ENCODE measurements around the gene ZNF169.

Gene ZNF169

DNA sequence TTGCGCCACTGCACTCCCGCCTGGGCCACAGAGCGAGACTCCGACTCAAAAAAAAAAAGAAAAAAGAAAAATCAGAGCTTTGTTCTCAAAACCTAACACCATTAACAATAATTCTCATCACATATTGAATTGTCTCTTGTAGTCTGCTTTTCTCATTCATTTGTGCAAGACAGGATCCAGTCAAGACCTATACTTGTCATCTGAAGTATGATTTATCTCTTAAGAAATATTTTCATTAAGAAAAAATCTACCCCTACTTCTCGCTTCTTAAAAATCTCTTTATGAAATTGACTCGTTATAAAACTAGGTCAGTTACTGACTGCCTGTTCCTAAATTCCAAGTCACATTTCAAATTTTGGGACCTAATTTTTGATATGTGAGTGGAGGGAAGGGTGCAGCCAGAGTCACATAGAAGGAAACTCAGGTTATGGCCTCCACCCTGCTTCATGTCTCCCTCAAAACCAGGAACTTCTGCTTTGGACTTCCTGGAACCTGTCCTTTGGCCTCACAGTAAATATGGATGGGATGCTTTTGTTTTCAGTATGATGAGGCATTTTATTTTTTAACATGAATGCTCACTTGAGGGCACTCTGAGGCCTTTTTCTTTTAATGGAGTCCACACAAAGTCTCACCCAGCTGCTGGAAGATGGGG lies 18.9 kb downstream of the ZNF169 start:
- Histone ChIP-seq H3K9me3 (ENCODE audit: insufficient read depth, low read length) (peaks cover 10% of the 10 kb centered on the region; the same call in 1 of the 2 replicates), H3K27me3 (ENCODE audit: low read depth, low read length) (no peaks in the 10 kb centered on the region), H2AFZ (ENCODE audit: low read depth, low read length) (no peak overlapping the region), H3K79me2 (ENCODE audit: low read length) (peaks cover 19% of the 10 kb centered on the region), H3K4me3 (ENCODE audit: low read length) (no peak overlapping the region), H3K4me1 (ENCODE audit: low read length) (no peaks in the 10 kb centered on the region), H3K9ac (ENCODE audit: low read length) (no peak overlapping the region), H3K36me3 (replicated peaks; ENCODE audit: low read depth, low read length) (peaks cover 43% of the 10 kb centered on the region), H4K20me1 (ENCODE audit: insufficient read depth, low read length) (no peaks in the 10 kb centered on the region), H3K4me2 (ENCODE audit: low read length) (no peak overlapping the region), H3K27ac (ENCODE audit: low read length) (no peak overlapping the region)
- TF ChIP-seq, protein P1, sequence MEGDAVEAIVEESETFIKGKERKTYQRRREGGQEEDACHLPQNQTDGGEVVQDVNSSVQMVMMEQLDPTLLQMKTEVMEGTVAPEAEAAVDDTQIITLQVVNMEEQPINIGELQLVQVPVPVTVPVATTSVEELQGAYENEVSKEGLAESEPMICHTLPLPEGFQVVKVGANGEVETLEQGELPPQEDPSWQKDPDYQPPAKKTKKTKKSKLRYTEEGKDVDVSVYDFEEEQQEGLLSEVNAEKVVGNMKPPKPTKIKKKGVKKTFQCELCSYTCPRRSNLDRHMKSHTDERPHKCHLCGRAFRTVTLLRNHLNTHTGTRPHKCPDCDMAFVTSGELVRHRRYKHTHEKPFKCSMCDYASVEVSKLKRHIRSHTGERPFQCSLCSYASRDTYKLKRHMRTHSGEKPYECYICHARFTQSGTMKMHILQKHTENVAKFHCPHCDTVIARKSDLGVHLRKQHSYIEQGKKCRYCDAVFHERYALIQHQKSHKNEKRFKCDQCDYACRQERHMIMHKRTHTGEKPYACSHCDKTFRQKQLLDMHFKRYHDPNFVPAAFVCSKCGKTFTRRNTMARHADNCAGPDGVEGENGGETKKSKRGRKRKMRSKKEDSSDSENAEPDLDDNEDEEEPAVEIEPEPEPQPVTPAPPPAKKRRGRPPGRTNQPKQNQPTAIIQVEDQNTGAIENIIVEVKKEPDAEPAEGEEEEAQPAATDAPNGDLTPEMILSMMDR (IDR thresholded peaks at IDR 0.05; ENCODE audit: low read depth, low read length) = no peak
- TF ChIP-seq EZH2phosphoT487 (IDR thresholded peaks at IDR 0.05; ENCODE audit: low read depth) = no peak

DNA sequence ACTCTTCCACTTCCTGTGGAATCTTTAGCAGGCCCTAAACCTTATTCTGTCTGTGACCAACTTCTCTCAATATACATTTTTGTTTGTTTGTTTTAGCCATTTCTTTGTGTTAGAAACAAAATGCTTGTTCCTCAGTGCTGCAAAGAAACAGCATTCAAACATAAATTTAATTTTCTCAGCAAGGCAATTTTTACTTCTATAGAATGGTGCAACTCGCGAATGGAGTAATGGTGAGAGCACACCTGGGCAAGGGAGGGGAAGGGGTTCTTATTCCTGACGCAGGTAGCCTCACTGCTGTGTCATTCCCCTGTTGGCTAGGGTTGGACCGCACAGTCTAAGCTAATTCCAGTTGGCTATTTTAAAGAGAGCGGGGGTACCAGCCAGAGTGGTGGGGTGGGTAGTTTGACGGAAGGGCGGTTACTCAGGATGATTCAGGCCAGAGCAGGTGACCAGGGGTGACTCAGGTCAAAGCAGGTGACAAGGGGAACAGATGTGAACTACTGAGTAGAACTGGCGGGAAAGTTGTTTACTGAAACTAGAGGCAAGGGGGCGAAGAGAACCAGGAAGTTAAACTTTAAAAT lies 21.4 kb downstream of the ZNF169 start:
- H3K9me3 ChIP-seq (ENCODE audit: insufficient read depth, low read length) = peaks cover 10% of the 10 kb centered on the region; the same call in 1 of the 2 replicates

DNA sequence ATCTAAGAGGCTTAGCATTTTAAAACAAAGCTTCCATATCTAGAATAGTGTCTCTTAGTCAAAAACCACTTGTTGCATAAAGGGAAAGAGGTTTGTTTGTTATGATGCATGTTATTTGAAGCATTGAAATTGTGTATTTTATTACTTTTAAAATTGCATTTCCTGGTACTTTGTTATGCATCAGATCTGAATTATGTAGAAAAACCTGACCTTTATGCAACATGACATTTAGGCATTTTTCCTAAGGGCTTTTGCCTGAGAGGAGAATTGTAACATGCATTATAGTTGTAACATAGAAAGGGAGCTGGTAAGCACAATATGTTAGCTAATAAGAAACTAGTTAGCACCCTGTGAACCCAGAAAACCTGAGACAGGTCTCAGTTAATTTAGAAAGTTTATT lies 22.0 kb downstream of the ZNF169 start:
- no peak overlapping the region for H3K27ac ChIP-seq (ENCODE audit: low read length)
- no peak overlapping the region for H2AFZ ChIP-seq (ENCODE audit: low read depth, low read length)
- peaks cover 10% of the 10 kb centered on the region; the same call in 1 of the 2 replicates for H3K9me3 ChIP-seq (ENCODE audit: insufficient read depth, low read length)
- H3K4me2 ChIP-seq (ENCODE audit: low read length) = no peak overlapping the region
- H3K4me1 ChIP-seq (ENCODE audit: low read length) = no peaks in the 10 kb centered on the region
- H3K4me3 ChIP-seq (ENCODE audit: low read length) = no peak overlapping the region
- no peaks in the 10 kb centered on the region for H4K20me1 ChIP-seq (ENCODE audit: insufficient read depth, low read length)
- H3K79me2 ChIP-seq (ENCODE audit: low read length) = 0 out of 2 replicates have a peak, but pooled peaks cover 3% of the 10 kb centered on the region
- H3K36me3 ChIP-seq (replicated peaks; ENCODE audit: low read depth, low read length) = peaks cover 39% of the 10 kb centered on the region
- H3K27me3 ChIP-seq (ENCODE audit: low read depth, low read length) = no peaks in the 10 kb centered on the region
- no peak overlapping the region for H3K9ac ChIP-seq (ENCODE audit: low read length)
- TF ChIP-seq EZH2phosphoT487 (IDR thresholded peaks at IDR 0.05; ENCODE audit: low read depth) = no peak
- TF ChIP-seq, protein P1 (IDR thresholded peaks at IDR 0.05; ENCODE audit: low read depth, low read length) = no peak

More for the DNA sequence above, 21.4 kb downstream of the ZNF169 start:
- Histone ChIP-seq H3K4me1 (ENCODE audit: low read length) (no peaks in the 10 kb centered on the region), H3K27ac (ENCODE audit: low read length) (no peak overlapping the region), H3K36me3 (replicated peaks; ENCODE audit: low read depth, low read length) (peaks cover 39% of the 10 kb centered on the region), H3K9ac (ENCODE audit: low read length) (no peak overlapping the region), H3K4me2 (ENCODE audit: low read length) (no peak overlapping the region), H3K4me3 (ENCODE audit: low read length) (no peak overlapping the region), H4K20me1 (ENCODE audit: insufficient read depth, low read length) (no peaks in the 10 kb centered on the region), H3K27me3 (ENCODE audit: low read depth, low read length) (no peaks in the 10 kb centered on the region), H3K79me2 (ENCODE audit: low read length) (peaks cover 3% of the 10 kb centered on the region; the same call in 1 of the 2 replicates), H2AFZ (ENCODE audit: low read depth, low read length) (no peak overlapping the region)
- no peak for TF ChIP-seq EZH2phosphoT487 (IDR thresholded peaks at IDR 0.05; ENCODE audit: low read depth)
- TF ChIP-seq, protein P1 (IDR thresholded peaks at IDR 0.05; ENCODE audit: low read depth, low read length) = no peak

DNA sequence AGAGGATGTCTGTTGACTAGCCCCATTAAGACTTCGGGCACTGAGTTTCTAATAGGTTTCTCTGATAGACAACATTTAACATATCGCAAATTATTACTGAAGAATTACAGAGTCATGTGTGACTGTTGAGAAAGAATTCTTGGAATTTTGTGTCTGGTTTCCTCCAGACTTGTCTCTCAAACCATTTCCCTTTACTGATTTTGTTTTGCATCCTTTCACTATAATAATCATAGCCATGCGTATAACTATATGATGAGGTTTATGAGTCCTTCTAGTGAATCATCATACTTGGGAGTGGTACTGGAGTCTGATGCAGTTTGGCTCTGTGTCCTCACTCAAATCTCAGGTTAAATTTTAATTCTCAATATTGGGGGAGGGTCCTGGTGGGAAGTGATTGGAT lies 27.0 kb downstream of the ZNF169 start:
- no peaks in the 10 kb centered on the region for H3K79me2 ChIP-seq (ENCODE audit: low read length)
- no peaks in the 10 kb centered on the region for H3K9me3 ChIP-seq (ENCODE audit: insufficient read depth, low read length)
- no peak overlapping the region for H3K27ac ChIP-seq (ENCODE audit: low read length)
- H3K9ac ChIP-seq (ENCODE audit: low read length) = no peak overlapping the region
- H3K4me2 ChIP-seq (ENCODE audit: low read length) = no peak overlapping the region
- no peaks in the 10 kb centered on the region for H3K27me3 ChIP-seq (ENCODE audit: low read depth, low read length)
- TF ChIP-seq EZH2phosphoT487 (IDR thresholded peaks at IDR 0.05; ENCODE audit: low read depth) = no peak
- TF ChIP-seq, protein P1 (IDR thresholded peaks at IDR 0.05; ENCODE audit: low read depth, low read length) = no peak
- no peak overlapping the region for H2AFZ ChIP-seq (ENCODE audit: low read depth, low read length)
- H3K4me3 ChIP-seq (ENCODE audit: low read length) = no peak overlapping the region
- no peaks in the 10 kb centered on the region for H3K4me1 ChIP-seq (ENCODE audit: low read length)
- peaks cover 6% of the 10 kb centered on the region for H3K36me3 ChIP-seq (replicated peaks; ENCODE audit: low read depth, low read length)
- H4K20me1 ChIP-seq (ENCODE audit: insufficient read depth, low read length) = no peaks in the 10 kb centered on the region
